ENCODE results near the gene CD3E.

DNA sequence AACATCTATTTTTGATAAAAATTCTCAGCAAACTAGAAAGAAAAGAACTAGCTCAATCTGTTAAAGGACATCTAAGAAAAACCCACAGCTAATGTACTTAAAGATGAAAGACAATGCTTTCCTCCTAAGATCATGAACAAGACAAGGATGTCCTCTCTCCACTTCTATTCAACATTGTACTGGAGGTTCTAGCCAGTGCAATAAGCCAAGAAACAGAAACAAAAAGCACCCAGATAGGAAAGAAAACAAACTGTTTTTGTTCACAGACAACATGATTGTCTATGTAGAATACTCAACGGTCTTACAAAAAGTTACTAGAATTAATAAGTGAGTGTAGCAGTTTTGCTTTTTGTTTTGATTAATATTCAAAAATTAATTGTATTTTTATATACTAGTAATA is 30.2 kb downstream of the CD3E start:
- TF ChIP-seq ZNF274 (IDR thresholded peaks at IDR 0.05; ENCODE audit: low read depth, low read length) (no peak), SUZ12 (IDR thresholded peaks at IDR 0.05; ENCODE audit: extremely low read depth, insufficient read depth, insufficient read length) (no peak)
